BLaER1 treated with 17β-estradiol and CSF1 and Interleukin-3, amounts not matched to agents 10 nM and 100 nM (cell line): ENCODE measurements around the gene GPR176.

Experiments
- H3K27ac ChIP-seq, 11 experiments: shearing (Covaris generic); formaldehyde crosslinking; 2 replicates each; pipeline ENCODE4 v1.8.1; 2022
- H3K27me3 ChIP-seq, 11 experiments: shearing (Covaris generic); formaldehyde crosslinking; 2 replicates each; pipeline ENCODE4 v1.8.1; 2022
- H3K36me3 ChIP-seq, 11 experiments: shearing (Covaris generic); formaldehyde crosslinking; 2 replicates each; pipeline ENCODE4 v1.8.1; 2022
- H3K4me1 ChIP-seq, 10 experiments: shearing (Covaris generic); formaldehyde crosslinking; 2 replicates each; pipeline ENCODE4 v1.8.1; 2022
- H3K4me2 ChIP-seq, 11 experiments: shearing (Covaris generic); formaldehyde crosslinking; 2 replicates each; pipeline ENCODE4 v1.8.1; 2022
- H3K4me3 ChIP-seq, 10 experiments: shearing (Covaris generic); formaldehyde crosslinking; 2 replicates each; pipeline ENCODE4 v1.8.1; 2022
- H3K9ac ChIP-seq, 11 experiments: shearing (Covaris generic); formaldehyde crosslinking; 2 replicates each; pipeline ENCODE4 v1.8.1; 2022
- H3K9me3 ChIP-seq, 11 experiments: shearing (Covaris generic); formaldehyde crosslinking; replicated peaks in 1 of 11; 2 replicates each; pipeline ENCODE4 v1.8.1; 2022
- H4K20me1 ChIP-seq, 11 experiments: shearing (Covaris generic); formaldehyde crosslinking; 2 replicates each; pipeline ENCODE4 v1.8.1; 2022
- Cebpa-rat ChIP-seq, 11 experiments: shearing (Covaris generic); IDR thresholded peaks; 2 replicates each; pipeline ENCODE4 v1.8.1; 2022

The GPR176 gene

DNA sequence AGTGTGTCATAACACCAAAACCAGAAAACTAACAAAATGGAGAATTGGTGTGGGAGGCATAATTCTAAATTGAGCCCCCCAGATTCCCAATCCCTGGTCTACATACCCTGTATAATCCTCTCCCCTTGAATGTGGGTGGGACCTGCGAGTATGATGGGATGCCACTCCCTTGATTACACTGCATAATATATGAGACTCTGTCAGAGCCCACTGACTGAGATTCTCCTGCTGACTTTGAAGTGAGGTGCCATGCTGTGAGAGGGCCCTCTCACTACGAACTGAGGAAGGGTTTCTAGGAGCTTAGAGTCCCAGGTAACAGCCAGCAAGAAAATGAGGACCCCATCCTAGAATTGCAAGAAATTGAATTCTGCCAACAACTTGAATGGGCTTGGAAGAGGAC lies 49.5 kb downstream of the GPR176 start:
- H3K27ac ChIP-seq: no peak overlapping the region
- H3K4me3 ChIP-seq: no peak overlapping the region
- peaks cover 0 to 46% (median 0%) of the 10 kb centered on the region in 11 experiments; a peak in 2 of 22 replicates for H4K20me1 ChIP-seq
- TF ChIP-seq Cebpa-rat (IDR thresholded peaks at IDR 0.05): no peak
- H3K27me3 ChIP-seq: no peaks in the 10 kb centered on the region
- H3K4me2 ChIP-seq: peak overlapping the region in 4 of 11 experiments; percentile 18 to 42 (median 27); a peak in 4 of 22 replicates
- peaks cover 0 to 13% (median 0%) of the 10 kb centered on the region in 11 experiments; a peak in 5 of 22 replicates for H3K9me3 ChIP-seq
- H3K4me1 ChIP-seq: peaks cover 13 to 31% (median 19%) of the 10 kb centered on the region in 10 experiments; a peak in 19 of 20 replicates
- no peak overlapping the region for H3K9ac ChIP-seq
- peaks cover 0 to 47% (median 5%) of the 10 kb centered on the region in 11 experiments; a peak in 7 of 22 replicates for H3K36me3 ChIP-seq

DNA sequence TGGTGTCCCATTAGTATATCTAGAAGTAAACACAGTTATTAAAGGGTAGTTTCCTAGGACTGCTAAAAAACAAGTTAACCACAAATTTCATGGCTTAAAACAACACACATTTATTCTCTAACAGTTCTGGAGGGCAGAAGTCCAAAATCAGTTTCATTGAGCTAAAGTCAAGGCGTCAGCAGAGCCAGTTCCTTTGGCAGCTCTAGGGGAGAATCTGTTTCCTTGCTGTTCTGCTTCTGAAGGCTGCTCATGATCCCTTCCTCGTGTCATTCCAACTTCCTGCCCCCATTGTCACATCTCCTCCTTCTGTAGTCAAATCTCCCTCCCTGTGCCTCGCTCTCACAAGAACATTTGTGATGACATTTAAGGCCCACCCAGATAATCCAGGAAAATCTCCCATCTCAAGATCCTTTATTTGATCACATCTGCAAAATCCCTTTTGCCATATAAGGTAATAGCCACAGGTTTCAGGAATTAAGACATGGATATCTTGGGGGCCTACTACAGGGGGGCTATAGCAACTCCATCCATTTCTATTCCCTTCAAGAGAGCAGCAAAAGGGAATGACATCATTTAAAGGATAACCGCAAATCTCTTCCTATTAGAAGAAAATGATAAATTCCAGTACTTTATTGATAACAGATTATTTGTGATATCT lies 50.1 kb downstream of the GPR176 start:
- TF ChIP-seq Cebpa-rat (IDR thresholded peaks at IDR 0.05): no peak
- peaks cover 0 to 13% (median 0%) of the 10 kb centered on the region in 11 experiments; a peak in 5 of 22 replicates for H3K9me3 ChIP-seq
- peaks cover 0 to 46% (median 0%) of the 10 kb centered on the region in 11 experiments; a peak in 2 of 22 replicates for H4K20me1 ChIP-seq
- H3K4me3 ChIP-seq: no peak overlapping the region
- H3K4me2 ChIP-seq: peak overlapping the region in 9 of 11 experiments; percentile 18 to 72 (median 30); a peak in 14 of 22 replicates
- no peak overlapping the region for H3K27ac ChIP-seq
- no peaks in the 10 kb centered on the region for H3K27me3 ChIP-seq
- no peak overlapping the region for H3K9ac ChIP-seq
- H3K36me3 ChIP-seq: peaks cover 0 to 46% (median 5%) of the 10 kb centered on the region in 11 experiments; a peak in 7 of 22 replicates
- peaks cover 13 to 33% (median 19%) of the 10 kb centered on the region in 10 experiments; a peak in 19 of 20 replicates for H3K4me1 ChIP-seq

DNA sequence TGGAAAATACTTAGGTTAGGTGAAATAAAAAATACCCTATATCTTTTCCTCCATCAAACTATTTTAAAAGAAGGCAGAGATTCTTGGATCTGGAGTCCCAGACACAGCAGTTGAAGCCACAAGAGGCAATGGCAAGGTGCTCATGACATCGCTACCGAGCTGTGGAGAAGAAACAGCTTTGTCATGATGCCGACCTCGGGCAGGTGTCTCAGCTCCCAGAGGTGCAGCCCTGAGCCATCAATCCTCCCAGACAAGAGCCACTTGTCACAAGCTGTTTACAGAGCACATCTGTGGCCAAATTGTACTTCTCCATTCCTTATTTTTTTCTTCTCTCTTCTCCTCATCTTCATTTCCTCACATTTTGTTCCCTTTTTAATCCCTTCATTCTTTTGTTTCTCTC lies 50.8 kb downstream of the GPR176 start:
- H3K4me1 ChIP-seq: peaks cover 13 to 41% (median 24%) of the 10 kb centered on the region in 10 experiments
- H3K9ac ChIP-seq: no peak overlapping the region
- peaks cover 0 to 13% (median 0%) of the 10 kb centered on the region in 11 experiments; a peak in 5 of 22 replicates for H3K9me3 ChIP-seq
- H3K4me2 ChIP-seq: peak overlapping the region; percentile 12 to 72 (median 30); a peak in 12 of 22 replicates
- peaks cover 0 to 41% (median 0%) of the 10 kb centered on the region in 11 experiments; a peak in 2 of 22 replicates for H4K20me1 ChIP-seq
- H3K36me3 ChIP-seq: peaks cover 0 to 40% (median 5%) of the 10 kb centered on the region in 11 experiments; a peak in 7 of 22 replicates
- no peak for TF ChIP-seq Cebpa-rat (IDR thresholded peaks at IDR 0.05)
- no peaks in the 10 kb centered on the region for H3K27me3 ChIP-seq
- no peak overlapping the region for H3K4me3 ChIP-seq
- no peak overlapping the region for H3K27ac ChIP-seq

DNA sequence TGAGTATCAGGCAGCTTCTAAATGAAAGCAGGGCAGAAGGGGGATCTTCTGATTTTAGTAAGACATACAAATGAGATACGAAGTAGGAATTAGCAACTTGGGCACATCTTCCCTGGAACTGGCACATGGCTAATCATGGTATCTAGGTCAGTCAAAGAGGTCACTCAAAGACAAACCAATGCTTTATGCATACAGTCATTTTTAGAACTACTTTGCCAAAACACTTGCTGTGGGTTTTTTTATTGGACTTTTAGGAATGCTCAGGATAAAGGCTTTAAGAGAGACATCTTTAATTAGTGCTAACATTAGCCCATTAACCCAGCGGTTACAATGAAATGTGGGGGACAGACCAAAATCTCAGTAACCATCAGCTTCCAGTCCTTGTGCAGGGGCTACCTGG lies 51.7 kb downstream of the GPR176 start:
- Histone ChIP-seq H3K27ac (no peak overlapping the region), H4K20me1 (peaks cover 0 to 40% (median 0%) of the 10 kb centered on the region in 11 experiments; a peak in 2 of 22 replicates), H3K27me3 (no peaks in the 10 kb centered on the region), H3K9ac (no peak overlapping the region), H3K4me2 (peak overlapping the region in 4 of 11 experiments; percentile 9 to 55 (median 23); a peak in 5 of 22 replicates), H3K9me3 (peaks cover 0 to 13% (median 0%) of the 10 kb centered on the region in 11 experiments; a peak in 5 of 22 replicates), H3K4me3 (no peak overlapping the region), H3K36me3 (peaks cover 0 to 33% (median 5%) of the 10 kb centered on the region in 11 experiments; a peak in 7 of 22 replicates), H3K4me1 (peaks cover 16 to 49% (median 32%) of the 10 kb centered on the region in 10 experiments)
- no peak for TF ChIP-seq Cebpa-rat (IDR thresholded peaks at IDR 0.05)

DNA sequence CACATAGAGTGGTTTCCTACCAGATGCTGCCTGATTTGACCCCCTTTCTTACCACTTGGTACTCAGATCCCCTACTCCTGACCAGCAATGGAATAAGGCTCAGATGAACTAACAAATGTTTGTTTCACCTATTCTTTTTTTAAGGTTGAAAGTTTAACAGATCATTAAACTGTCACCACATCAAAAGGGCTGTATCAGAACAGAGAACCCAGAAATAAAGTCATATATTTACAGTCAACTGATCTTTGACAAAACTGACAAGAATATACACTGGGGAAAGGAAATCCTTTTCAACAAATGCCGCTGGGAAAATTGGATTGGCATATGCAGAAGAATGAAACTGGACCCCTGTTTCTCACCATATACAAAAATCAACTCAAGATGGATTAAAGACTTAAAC lies 56.0 kb downstream of the GPR176 start:
- Histone ChIP-seq H3K4me1 (peaks cover 6 to 56% (median 28%) of the 10 kb centered on the region in 10 experiments), H3K27ac (peak overlapping the region in 1 of 11 experiments; percentile 3; a peak in 1 of 22 replicates), H3K9me3 (peaks cover 0 to 16% (median 0%) of the 10 kb centered on the region in 11 experiments; a peak in 7 of 22 replicates), H3K27me3 (no peaks in the 10 kb centered on the region), H3K4me2 (peak overlapping the region in 10 of 11 experiments; percentile 1 to 73 (median 43); a peak in 16 of 22 replicates), H3K36me3 (peaks cover 0 to 45% (median 10%) of the 10 kb centered on the region in 11 experiments; a peak in 10 of 22 replicates), H3K9ac (no peak overlapping the region), H4K20me1 (peaks cover 0 to 6% (median 0%) of the 10 kb centered on the region in 11 experiments; a peak in 2 of 22 replicates), H3K4me3 (no peak overlapping the region)
- TF ChIP-seq Cebpa-rat (IDR thresholded peaks at IDR 0.05): no peak

DNA sequence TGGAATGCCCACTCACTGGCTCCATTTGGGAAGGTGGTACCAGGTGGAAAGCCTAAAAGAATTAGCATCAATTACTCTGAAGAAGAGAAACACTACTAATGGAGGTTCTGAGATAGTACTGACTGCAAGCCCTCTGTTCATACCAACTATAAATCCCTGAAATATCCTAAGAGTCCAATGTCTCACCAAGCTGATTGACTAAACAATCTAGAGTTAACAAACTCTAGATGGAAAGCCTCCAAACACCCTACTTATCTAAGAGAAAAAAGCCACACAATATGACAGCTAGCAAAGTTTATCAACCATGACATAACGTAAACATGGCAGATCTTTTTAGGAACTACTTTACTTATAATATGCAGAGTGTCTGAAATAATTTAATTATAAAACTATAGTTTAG lies 59.2 kb downstream of the GPR176 start:
- Histone ChIP-seq H3K4me1 (peaks cover 19 to 76% (median 44%) of the 10 kb centered on the region in 10 experiments), H3K9me3 (peaks cover 0 to 10% (median 0%) of the 10 kb centered on the region in 11 experiments; a peak in 3 of 22 replicates), H3K36me3 (peaks cover 0 to 30% (median 0%) of the 10 kb centered on the region in 11 experiments; a peak in 7 of 22 replicates), H3K27ac (no peak overlapping the region), H3K4me2 (no peak overlapping the region), H3K27me3 (no peaks in the 10 kb centered on the region), H3K4me3 (no peak overlapping the region), H4K20me1 (peaks cover 0 to 20% (median 0%) of the 10 kb centered on the region in 11 experiments; a peak in 1 of 22 replicates), H3K9ac (no peak overlapping the region)
- no peak for TF ChIP-seq Cebpa-rat (IDR thresholded peaks at IDR 0.05)

DNA sequence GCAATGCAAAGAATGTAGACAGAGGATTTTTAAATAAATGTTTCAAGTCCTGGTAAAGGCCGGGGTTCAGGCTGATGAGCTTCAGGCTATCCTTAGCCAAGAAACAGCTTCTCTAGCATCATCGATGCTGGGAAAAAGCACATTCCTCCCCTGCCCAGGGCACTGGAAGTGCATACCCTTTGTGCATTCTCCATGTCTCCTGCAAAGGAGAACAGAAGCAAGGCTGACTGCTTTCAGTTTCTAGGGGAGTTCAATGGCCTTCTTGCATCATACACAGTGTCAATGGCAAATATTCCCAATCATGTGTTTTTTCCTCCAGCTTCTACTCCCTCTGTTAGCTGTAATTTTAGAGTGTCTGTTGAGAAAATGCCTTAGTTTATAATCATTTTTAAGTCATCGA lies 59.9 kb downstream of the GPR176 start:
- Histone ChIP-seq H3K4me2 (peak overlapping the region in 2 of 11 experiments; percentile 15 to 33; a peak in 2 of 22 replicates), H4K20me1 (peaks cover 0 to 23% (median 0%) of the 10 kb centered on the region in 11 experiments; a peak in 1 of 22 replicates), H3K9me3 (peaks cover 0 to 10% (median 0%) of the 10 kb centered on the region in 11 experiments; a peak in 3 of 22 replicates), H3K36me3 (peaks cover 0 to 30% (median 0%) of the 10 kb centered on the region in 11 experiments; a peak in 7 of 22 replicates), H3K9ac (no peak overlapping the region), H3K27ac (no peak overlapping the region), H3K4me1 (peaks cover 26 to 77% (median 51%) of the 10 kb centered on the region in 10 experiments), H3K4me3 (no peak overlapping the region), H3K27me3 (no peaks in the 10 kb centered on the region)
- 0 out of 22 replicates have a peak, but pooled peaks of 1 of the 11 experiments have one; percentile 27 for TF ChIP-seq Cebpa-rat (IDR thresholded peaks at IDR 0.05)

DNA sequence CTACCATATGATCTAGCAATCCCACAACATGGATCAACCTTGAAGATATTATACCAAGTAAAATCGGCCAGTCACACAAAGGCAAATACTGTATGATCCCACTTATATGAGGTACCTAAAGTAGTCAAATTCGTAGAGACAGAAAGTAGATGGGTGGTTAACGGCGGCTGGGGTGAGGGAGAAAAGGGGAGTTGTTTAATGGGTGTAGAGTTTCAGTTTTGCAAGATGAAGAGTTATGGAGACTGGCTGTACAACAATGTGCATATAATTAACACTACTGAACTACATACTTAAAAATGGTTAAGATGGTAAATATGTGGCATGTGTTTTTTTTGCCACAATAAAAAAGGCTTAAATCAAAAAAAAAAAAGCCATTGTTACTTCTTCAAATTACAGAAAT lies 60.4 kb downstream of the GPR176 start:
- Histone ChIP-seq H4K20me1 (peaks cover 0 to 26% (median 0%) of the 10 kb centered on the region in 11 experiments; a peak in 1 of 22 replicates), H3K4me2 (no peak overlapping the region), H3K4me1 (peaks cover 28 to 75% (median 51%) of the 10 kb centered on the region in 10 experiments), H3K4me3 (no peak overlapping the region), H3K9ac (no peak overlapping the region), H3K9me3 (peaks cover 0 to 10% (median 0%) of the 10 kb centered on the region in 11 experiments; a peak in 3 of 22 replicates), H3K27ac (no peak overlapping the region), H3K36me3 (peaks cover 0 to 31% (median 0%) of the 10 kb centered on the region in 11 experiments; a peak in 7 of 22 replicates), H3K27me3 (no peaks in the 10 kb centered on the region)
- no peak for TF ChIP-seq Cebpa-rat (IDR thresholded peaks at IDR 0.05)
